HG02623 (cell line): ENCODE data around the gene ANKRD33B.
A peak's percentile ranks its signal among the peaks of the same experiment; 100 is the strongest.

Experiments
- ATAC-seq: cut with Tn5 transposase; IDR thresholded peaks from one replicate; pipeline ENCODE4 v1.9.1; 2021; ENCODE audit warnings: moderate library complexity; ENCODE audit not compliant: unreplicated experiment

The ANKRD33B gene

GRCh38 chr5:10688651-10689171, 124.8 kb downstream of the ANKRD33B start:
- ATAC-seq = no peak

DNA sequence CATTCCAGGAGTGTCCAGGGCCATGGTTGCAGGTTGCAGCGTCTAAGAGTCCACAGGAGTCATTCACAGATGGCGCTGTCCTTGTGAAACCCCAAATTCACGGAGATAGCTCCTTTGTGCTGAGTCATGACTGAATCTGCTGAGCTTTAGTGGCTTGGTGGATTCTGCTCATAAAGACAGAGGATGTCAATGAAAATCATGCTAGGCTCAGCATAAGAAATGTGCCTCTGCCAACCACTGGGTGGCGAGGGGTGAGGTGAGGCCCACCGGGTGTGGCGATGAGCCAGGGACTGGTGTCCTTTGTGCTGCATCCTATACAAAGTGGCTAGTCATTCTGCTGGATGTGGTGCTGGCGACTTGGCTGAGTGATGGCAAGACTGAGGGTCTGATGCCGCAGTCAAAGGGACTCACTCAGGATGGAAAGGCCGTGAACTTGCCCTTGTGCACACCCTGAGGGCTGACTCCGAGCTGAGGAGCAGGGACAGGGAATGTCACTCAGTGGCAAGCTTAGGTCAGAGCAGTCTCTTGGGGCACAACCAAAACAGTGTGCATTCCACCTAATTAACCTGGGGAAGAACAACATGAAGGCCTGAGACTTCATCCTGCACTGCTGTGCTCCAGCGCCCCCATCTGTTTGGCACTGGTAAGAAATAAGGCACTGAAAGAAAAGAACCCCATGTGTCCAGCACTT, 125.7 kb downstream of the ANKRD33B start:
- ATAC-seq = no peak

DNA sequence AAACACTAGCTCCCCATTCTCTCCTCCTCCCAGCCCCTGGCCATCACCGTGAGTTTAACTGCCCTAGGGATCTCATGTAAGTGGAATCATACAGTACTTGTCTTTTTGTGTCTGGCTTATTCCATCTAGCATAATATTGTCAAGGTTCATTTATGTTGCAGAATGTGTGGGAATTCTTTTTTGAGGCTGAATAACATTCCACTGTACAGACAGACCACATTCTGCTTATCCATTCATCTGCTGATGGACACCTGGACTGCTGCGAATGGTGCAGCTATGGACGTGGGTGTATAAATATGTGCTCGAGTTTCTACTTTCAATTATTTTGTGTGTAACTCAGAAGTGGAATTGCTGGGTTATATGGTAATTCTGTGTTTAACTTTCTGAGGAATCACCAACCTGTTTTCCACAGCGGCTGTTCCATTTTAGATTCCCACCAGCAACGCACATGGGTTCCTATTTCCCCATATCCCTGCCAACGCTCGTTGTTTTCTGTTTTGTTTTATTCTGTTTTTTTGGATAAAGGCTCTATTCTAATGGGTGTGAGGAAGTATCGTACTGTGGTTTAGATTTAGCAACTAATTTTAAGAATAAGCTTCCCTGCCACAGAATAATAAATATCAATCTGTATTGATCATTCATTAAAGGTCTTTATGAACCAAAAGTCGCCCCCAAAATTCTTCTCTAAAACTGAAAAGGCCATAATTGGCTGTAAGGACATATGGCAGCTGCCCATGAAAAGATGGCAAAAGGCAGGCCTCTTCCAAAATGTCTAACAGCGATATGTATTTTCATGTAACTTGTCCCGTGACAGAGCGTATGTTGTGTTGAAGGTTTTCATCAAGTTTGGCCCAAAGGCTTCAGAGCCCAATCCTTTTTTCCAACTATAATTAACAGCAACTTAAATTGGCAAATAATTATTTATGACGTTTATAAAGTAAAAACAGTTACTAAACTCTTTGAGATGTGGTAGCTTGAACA, 126.9 kb downstream of the ANKRD33B start:
- ATAC-seq = no peak

GRCh38 chr5:10691826-10692785, 128.2 kb downstream of the ANKRD33B start:
- no peak for ATAC-seq

DNA sequence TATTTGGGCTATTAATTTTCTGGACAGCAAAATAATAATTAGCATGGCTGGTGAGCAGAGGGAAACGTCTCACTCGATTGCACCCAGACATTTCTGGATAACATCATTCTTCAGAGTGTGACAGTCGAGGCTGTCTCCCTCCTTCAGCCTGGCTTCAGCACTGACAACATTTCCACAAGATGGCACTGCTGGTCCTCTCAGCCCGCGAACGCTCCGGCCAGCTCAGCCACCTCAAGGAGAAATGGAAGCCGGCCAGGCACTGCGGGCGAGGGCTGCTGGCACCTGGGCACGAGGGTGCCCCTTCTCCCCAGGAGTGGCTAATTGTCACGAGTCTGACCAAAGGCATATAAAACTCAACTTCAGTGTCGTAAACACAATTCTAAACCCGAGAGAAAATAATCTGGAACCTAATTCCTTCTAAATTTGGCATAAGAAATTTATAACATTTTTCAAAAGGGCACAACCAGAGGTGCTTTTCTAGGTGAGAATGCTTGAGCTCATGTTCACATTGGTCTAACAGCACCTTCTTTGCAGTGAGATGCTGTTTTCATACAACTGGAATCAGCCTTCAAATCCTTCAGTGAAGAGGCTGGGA, 131.3 kb downstream of the ANKRD33B start:
- ATAC-seq = peak; percentile 36

DNA sequence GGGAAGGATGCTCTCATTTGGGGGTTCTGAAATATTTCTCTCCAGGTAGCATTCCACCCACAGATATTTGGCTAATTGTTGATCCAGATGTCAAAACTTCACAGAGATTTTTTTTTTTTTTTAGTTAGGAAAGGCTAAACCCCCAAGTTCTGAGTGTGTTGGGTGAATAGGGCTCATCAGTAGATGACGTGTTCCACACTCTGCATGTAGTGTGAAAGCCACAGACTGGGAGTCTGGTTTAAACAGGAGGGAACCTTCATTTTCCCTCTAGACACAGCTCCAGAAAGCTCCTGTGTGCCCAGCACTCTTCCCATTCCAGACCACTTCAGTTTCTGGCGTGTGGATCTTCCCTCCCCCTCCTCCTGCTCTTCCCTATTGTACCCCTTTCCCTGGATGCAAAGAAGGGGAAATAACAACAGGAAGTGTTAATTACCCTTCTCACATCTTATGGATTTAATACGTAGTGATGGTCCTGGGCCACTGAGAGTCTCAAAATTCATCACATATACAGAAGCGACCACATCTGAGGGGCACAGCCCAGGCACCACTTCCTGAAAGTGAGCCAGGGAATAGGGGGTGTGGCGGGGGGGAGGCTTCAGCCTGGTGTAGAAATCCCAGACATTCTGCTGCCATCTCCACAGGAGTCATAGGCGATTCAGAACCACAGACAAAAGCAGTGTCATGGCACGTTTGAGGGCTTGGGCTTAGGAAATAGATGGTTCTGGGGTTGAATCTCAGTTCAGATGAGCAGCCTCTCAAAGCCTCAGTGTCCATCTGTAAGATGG, 132.1 kb downstream of the ANKRD33B start:
- ATAC-seq = no peak

GRCh38 chr5:10699281-10699874, 135.5 kb downstream of the ANKRD33B start:
- ATAC-seq = peak; percentile 42

GRCh38 chr5:10699987-10700386, 136.1 kb downstream of the ANKRD33B start:
- ATAC-seq = peak; percentile 61

DNA sequence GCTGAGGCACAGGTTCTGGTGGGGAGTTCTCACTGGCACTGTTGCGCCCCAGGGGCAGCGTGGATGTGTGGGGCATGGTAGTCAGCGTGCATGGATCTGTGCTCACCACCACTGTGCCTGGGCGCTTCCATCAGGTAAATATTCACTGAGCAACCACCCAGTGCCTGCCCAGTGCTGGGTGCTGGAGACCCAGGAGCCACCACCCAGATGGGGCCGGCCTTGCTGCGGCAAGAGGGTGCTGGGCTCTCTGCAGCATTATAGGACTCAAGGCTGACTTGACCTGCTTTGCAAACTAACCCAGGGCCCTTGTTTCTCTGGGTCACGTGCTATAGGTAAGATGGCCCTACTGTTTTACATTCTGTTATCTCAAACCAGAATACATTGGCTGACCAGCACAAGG, 136.6 kb downstream of the ANKRD33B start:
- no peak for ATAC-seq

DNA sequence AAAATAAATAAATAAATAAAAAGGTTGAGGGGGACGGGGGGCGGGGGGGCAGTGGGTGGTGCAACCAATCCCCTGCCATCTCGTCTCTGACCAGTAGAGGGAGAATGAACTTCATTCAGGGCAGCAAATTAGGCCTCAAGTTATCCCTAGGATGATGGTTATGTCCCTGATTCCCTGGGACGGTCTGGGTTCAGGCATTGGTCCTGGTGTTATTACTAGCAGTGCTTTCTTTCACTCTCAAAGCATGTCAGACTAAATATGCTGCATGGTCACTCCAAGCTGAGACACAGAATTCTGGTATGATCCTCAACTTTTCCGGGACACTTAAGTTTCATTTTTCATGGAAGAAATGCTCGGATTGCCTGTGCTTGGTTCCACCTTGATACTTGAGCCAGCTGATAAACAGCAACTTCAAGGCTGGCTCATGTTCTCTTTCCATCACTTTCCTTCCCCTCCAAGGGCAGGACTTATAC, 137.7 kb downstream of the ANKRD33B start:
- ATAC-seq = no peak

DNA sequence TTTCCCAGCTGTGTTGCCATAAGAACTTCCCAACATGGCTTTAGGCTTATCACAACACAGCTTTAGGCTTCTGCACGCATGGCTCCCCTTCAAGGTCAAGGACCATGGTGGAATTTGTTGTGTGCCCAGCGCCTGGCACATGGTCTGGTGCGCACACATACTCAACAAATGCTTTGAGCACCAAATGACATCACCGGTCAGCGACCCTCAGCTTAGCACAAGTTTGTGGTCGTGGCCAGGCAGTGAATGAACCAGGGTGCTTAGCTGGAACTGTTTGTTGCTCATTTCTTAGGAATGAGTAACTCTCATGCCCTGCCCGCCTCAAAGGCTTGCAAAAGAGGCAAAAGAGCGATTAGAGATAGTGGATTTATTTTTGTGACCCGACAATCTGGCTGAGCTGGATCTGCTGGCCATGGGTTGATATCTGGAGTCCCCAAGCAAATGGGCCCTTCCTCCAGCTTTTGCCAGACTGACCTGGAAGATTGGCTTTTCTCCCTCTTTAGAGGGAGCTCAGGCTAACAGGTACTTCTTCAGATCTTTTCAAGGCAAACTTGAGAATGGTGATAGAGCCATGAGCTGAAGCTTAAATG, 138.3 kb downstream of the ANKRD33B start:
- no peak for ATAC-seq

DNA sequence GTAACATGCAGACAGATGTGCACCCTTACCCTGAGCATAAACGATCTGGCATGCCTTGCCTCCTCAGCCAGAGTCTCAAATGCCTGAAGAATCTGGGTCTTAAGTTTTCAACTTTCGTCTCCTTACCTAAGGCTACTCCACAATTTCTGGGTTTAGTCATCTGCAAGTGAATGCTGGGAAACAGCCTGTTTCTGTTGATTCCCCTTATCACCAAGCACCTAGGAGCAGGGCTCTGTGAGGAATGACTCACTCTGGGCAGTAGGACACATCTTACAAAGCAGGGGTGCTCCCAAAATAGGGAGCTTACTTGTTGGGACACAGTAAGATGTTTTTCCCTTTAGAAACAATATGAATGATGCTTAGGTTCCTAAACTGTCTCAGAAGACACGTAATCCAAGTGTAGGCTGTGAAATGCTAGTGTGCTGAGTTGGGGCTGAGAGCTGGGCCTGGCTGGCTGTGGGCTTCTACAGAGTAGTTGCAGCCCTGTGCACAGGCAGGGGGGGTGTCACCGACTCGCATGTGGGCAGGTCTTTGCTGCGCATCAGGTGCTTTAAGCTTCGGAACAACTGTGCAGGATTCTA, 139.1 kb downstream of the ANKRD33B start:
- ATAC-seq = no peak

- ATAC-seq = no peak
These were observed 139.8 kb downstream of the ANKRD33B start for GRCh38 chr5:10703676-10704075.

GRCh38 chr5:10704949-10705621, 141.2 kb downstream of the ANKRD33B start:
- no peak for ATAC-seq

DNA sequence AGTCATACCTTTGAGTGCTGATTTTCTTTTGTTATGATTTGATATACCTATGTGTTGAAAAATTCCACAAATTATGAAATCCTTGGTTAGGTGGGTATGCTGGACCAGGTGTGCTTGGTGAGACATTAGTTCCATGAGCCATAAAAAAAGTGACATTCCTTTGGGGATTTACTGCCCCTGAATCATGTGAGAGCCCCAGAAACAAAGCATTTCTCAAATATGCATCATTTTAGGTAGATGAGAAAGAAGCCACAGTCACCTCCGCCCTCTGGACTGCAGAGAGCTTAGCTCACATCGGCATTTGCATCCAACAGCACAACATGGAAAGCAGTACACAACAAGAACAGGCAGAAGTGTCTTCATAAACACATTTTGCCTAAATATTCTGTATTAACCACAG, 141.9 kb downstream of the ANKRD33B start:
- ATAC-seq = no peak

DNA sequence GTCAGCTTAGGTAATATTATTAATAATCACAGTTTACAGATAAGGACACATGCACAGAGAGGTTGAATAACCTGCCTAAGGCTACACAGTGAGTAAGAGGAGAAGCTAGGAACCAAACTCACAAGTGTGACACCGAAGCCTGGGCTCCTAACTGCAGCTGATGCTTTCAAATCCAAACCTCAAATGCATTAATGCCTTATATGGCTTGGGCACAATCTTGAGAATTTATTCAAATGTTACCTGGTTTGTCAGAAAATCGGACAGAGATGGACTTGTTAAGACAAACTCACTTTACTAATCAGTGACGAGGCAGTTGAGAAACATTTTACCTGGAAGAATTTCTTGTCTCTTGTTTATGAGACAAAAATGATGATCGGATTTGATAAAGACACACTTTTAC, 142.5 kb downstream of the ANKRD33B start:
- no peak for ATAC-seq
